GM12873 (cell line): ENCODE data around the gene NACC2.

Source experiments
- TF ChIP-seq, protein P1 (sequence below): IDR thresholded peaks from 2 replicates; pipeline ENCODE4 v1.5.1; 2012; ENCODE audit warnings: low read depth, mild to moderate bottlenecking, moderate library complexity, low read length, control low read depth; ENCODE audit not compliant: insufficient read depth; ENCODE audit errors: missing control alignments

Gene NACC2

DNA sequence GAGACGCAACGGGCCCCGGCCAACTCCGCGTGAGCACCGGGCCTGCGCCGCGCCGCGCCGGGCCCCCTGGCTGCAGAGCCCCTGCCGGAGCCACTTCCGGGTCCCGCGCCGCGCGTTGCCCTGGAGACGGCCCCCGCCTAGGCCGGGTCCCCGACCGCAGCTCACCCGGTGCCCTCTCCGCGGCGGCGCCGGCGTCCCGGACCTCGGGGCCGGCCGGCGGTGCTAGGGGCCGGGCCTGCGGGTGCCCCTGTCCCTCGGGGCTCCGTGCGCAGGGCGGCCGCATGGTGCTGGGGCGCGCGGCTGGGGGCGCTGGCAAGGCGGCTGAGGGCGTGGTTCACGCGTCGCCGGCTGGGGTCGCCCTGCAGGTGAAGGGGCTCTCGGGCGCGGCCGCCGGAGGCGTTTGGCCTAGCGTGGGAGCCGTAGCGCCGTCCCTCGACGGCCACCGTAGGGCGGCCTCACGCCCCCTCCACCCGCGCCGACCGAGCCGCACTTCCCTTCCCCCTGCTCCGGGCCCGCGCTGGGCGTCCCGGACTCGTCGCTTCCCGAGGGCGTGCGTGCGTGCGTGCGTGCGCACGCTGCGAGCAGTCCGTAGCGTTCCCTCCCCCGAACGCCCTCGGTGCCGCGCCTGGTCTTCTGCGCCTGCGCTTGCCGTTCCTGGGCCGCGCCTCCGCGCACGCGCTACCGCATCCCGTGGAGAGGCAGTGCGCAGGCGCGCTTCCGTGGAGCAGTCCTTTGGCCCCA, 23.4 kb upstream of the NACC2 start, which contains the start of gene TMEM250:
Gene TMEM250, minus strand, starts transcription at position 556 of the 741 bp plus-strand sequence. CDS start 1,975 bp downstream, outside the sequence.
- TF ChIP-seq, protein P1, sequence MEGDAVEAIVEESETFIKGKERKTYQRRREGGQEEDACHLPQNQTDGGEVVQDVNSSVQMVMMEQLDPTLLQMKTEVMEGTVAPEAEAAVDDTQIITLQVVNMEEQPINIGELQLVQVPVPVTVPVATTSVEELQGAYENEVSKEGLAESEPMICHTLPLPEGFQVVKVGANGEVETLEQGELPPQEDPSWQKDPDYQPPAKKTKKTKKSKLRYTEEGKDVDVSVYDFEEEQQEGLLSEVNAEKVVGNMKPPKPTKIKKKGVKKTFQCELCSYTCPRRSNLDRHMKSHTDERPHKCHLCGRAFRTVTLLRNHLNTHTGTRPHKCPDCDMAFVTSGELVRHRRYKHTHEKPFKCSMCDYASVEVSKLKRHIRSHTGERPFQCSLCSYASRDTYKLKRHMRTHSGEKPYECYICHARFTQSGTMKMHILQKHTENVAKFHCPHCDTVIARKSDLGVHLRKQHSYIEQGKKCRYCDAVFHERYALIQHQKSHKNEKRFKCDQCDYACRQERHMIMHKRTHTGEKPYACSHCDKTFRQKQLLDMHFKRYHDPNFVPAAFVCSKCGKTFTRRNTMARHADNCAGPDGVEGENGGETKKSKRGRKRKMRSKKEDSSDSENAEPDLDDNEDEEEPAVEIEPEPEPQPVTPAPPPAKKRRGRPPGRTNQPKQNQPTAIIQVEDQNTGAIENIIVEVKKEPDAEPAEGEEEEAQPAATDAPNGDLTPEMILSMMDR: peak; percentile 18

- TF ChIP-seq, protein P1: no peak
Measured at GRCh38 chr9:136117916-136118319, 22.8 kb upstream of the NACC2 start.

GRCh38 chr9:136117291-136117915, 22.3 kb upstream of the NACC2 start:
- TF ChIP-seq, protein P1: no peak

GRCh38 chr9:136116360-136117098, 21.4 kb upstream of the NACC2 start:
- TF ChIP-seq, protein P1: no peak

- TF ChIP-seq, protein P1: no peak
Measured at GRCh38 chr9:136115641-136116359, 20.7 kb upstream of the NACC2 start.

DNA sequence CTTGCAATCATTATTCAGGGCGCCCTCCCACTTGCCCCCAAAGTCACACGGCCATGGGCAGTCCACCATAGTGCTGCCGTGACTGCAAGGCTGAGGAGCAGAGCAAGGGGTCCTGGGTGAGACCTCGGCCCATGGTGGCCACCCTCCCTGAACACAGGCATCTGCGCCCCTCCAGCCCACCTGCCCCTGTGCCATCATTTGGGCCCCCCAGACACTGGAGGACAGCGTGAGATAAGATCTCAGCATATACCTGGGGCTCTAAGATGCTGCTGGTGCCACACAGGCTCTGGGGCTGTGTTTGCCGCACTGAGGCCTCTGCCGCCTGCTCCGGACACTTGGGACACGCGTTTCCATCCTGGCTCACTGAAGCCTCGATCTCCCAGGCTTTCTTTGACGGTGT, 20.1 kb upstream of the NACC2 start:
- TF ChIP-seq, protein P1: no peak
